CD14-positive monocyte (primary cell): ENCODE results near the gene CDKL5. TPM values are rescaled to one million over a fixed set of nuclear protein-coding genes. Genes with fewer than 3 reads are reported as not detected.

Source experiments
- DNase-seq, 3 donors: peaks; one replicate each; pipeline ENCODE4 v3.0.0-alpha.2; 2011 to 2022
- H2AFZ ChIP-seq: 2 replicates; pipeline ENCODE4 v1.6.0; 2012; ENCODE audit warnings: mild to moderate bottlenecking, low read depth, low read length, inconsistent platforms; ENCODE audit not compliant: insufficient read depth, poor library complexity, severe bottlenecking
- H3K27ac ChIP-seq, 2 donors: 1 replicate in 1 of 2; 2 replicates in 1 of 2; pipeline ENCODE4 v1.5.1; 2012 to 2013; ENCODE audit warnings: low read length in 2 of 2, control low read depth in 1 of 2, inconsistent platforms in 1 of 2, low read depth in 1 of 2, mild to moderate bottlenecking in 1 of 2
- H3K27me3 ChIP-seq, 2 donors: one replicate each; pipeline versions ENCODE4 v1.6.0 to v1.6.1; 2011 to 2013; ENCODE audit warnings: low read length in 2 of 2; ENCODE audit not compliant: control insufficient read depth in 2 of 2, insufficient read depth in 2 of 2
- H3K36me3 ChIP-seq, 2 donors: replicated peaks in 1 of 2; 1 replicate in 1 of 2; 2 replicates in 1 of 2; pipeline versions ENCODE4 v1.5.1 to v1.6.1; 2012 to 2013; ENCODE audit warnings: low read length in 2 of 2, control low read depth in 1 of 2, inconsistent platforms in 1 of 2, mild to moderate bottlenecking in 1 of 2; ENCODE audit not compliant: insufficient read depth in 2 of 2, control insufficient read depth in 1 of 2
- H3K4me1 ChIP-seq, 2 donors: 1 replicate in 1 of 2; 2 replicates in 1 of 2; pipeline versions ENCODE4 v1.5.1 to v1.6.1; 2012 to 2013; ENCODE audit warnings: low read length in 2 of 2, control low read depth in 1 of 2, inconsistent platforms in 1 of 2, mild to moderate bottlenecking in 1 of 2, moderate library complexity in 1 of 2; ENCODE audit not compliant: insufficient read depth in 2 of 2, control insufficient read depth in 1 of 2
- H3K4me2 ChIP-seq: replicated peaks from 2 replicates; pipeline ENCODE3; 2012; ENCODE audit warnings: low read length, moderate library complexity, mild to moderate bottlenecking; ENCODE audit not compliant: poor library complexity, severe bottlenecking; ENCODE audit errors: extremely low read depth
- H3K4me3 ChIP-seq, 3 experiments: fragments of 200-600 bp in 1 of 3; sonication (generic) in 1 of 3; replicated peaks in 1 of 3; 1 replicate in 2 of 3; 2 replicates in 1 of 3; pipeline ENCODE4 v1.5.1; 2011 to 2013; ENCODE audit warnings: low read length in 3 of 3, mild to moderate bottlenecking in 3 of 3, control low read depth in 2 of 3, low read depth in 2 of 3, inconsistent platforms in 1 of 3, moderate library complexity in 1 of 3
- H3K79me2 ChIP-seq: 2 replicates; pipeline ENCODE4 v1.6.0; 2012; ENCODE audit warnings: mild to moderate bottlenecking, control low read depth, inconsistent platforms, low read length, moderate library complexity; ENCODE audit not compliant: insufficient read depth
- H3K9ac ChIP-seq: 2 replicates; pipeline ENCODE4 v1.6.0; 2017; ENCODE audit warnings: low read length, mild to moderate bottlenecking; ENCODE audit not compliant: insufficient read depth, poor library complexity, severe bottlenecking
- H3K9me3 ChIP-seq, 2 donors: replicated peaks in 1 of 2; 1 replicate in 1 of 2; 2 replicates in 1 of 2; pipeline versions ENCODE4 v1.5.1 to v1.6.1; 2012 to 2013; ENCODE audit warnings: low read length in 2 of 2, control low read depth in 1 of 2; ENCODE audit not compliant: control insufficient read depth in 1 of 2, insufficient read depth in 1 of 2
- H4K20me1 ChIP-seq: 2 replicates; pipeline ENCODE4 v1.6.0; 2012; ENCODE audit warnings: mild to moderate bottlenecking, low read length, control low read depth, moderate library complexity; ENCODE audit not compliant: insufficient read depth
- H3K27ac Mint-ChIP-seq, 7 donors: one replicate each; pipeline ENCODE4 v1.8.0; 2020; ENCODE audit warnings: mild to moderate bottlenecking in 7 of 7, mixed read lengths in 7 of 7, moderate library complexity in 6 of 7, inconsistent platforms in 2 of 7
- H3K27me3 Mint-ChIP-seq, 3 donors: one replicate each; pipeline ENCODE4 v1.8.0; 2021 to 2022; ENCODE audit warnings: low read depth in 3 of 3, mild to moderate bottlenecking in 3 of 3, mixed read lengths in 3 of 3, moderate library complexity in 3 of 3, inconsistent platforms in 1 of 3
- H3K36me3 Mint-ChIP-seq, 2 donors: one replicate each; pipeline ENCODE4 v1.8.0; 2020; ENCODE audit warnings: mixed read lengths in 2 of 2, inconsistent platforms in 1 of 2, mild to moderate bottlenecking in 1 of 2
- H3K4me1 Mint-ChIP-seq: one replicate; pipeline ENCODE4 v1.8.0; 2020; ENCODE audit warnings: mild to moderate bottlenecking, mixed read lengths
- H3K4me3 Mint-ChIP-seq, 2 donors: one replicate each; pipeline ENCODE4 v1.8.0; 2020; ENCODE audit warnings: mild to moderate bottlenecking in 2 of 2, mixed read lengths in 2 of 2, moderate library complexity in 1 of 2
- H3K9me3 Mint-ChIP-seq, 7 donors: one replicate each; pipeline ENCODE4 v1.8.0; 2020 to 2022; ENCODE audit warnings: mixed read lengths in 7 of 7, mild to moderate bottlenecking in 6 of 7, moderate library complexity in 6 of 7, inconsistent platforms in 2 of 7
- CTCF ChIP-seq: fragments of 200-600 bp; IDR thresholded peaks from one replicate; pipeline ENCODE4 v1.8.0; 2022; ENCODE audit warnings: antibody characterized with exemption, mild to moderate bottlenecking
- WGBS: methylation state at CpG from one replicate; pipeline ENCODE4 v1.1.5; 2013; ENCODE audit warnings: missing lambda C conversion rate; ENCODE audit not compliant: insufficient coverage; 5-methylcytosine and 5-hydroxymethylcytosine counted together
- intact Hi-C, 2 donors: fragments of 100-400 bp; cut with micrococcal nuclease; formaldehyde crosslinking; loops; one replicate each; pipeline versions ENCODE4 v1.15.0 to v1.15.1; 2023
- polyA plus RNA-seq, 3 donors: library from polyadenylated mRNA; depleted of rRNA in 1 of 3; unstranded in 2 of 3; stranded (reverse) in 1 of 3; fragments of 300-500 nt in 2 of 3; fragments of >200 nt in 1 of 3; fragmentation: Illumina TruSeq in 2 of 3; gene quantifications; 1 replicate in 2 of 3; 2 replicates in 1 of 3; pipeline ENCODE4 v1.2.3, GENCODE V29; 2012 to 2021

The CDKL5 gene
- polyA plus RNA-seq, 3 donors = 0.54 to 3.6 (median 1.4) TPM

GRCh38 chrX:18649498-18649951 lies 224.1 kb downstream of the CDKL5 start:
- intact Hi-C loops = no loop called here
- Mint-ChIP-seq H3K4me3 (no peak overlapping the region), H3K27ac (no peak overlapping the region)

GRCh38 chrX:18650662-18651061 lies 225.3 kb downstream of the CDKL5 start:
- H3K36me3 Mint-ChIP-seq = no peaks in the 10 kb centered on the region
- H3K27ac Mint-ChIP-seq = peak overlapping the region in 1 of 7 donors; percentile 41
- DNase-seq = no peak
- no peaks in the 10 kb centered on the region for H3K36me3 ChIP-seq
- H2AFZ ChIP-seq = no peak overlapping the region
- peaks cover 13 to 16% of the 10 kb centered on the region in 2 donors for H3K4me1 ChIP-seq
- no peak overlapping the region for H3K4me2 ChIP-seq
- peak overlapping the region in 1 of 2 donors; percentile 24 for H3K4me3 Mint-ChIP-seq
- H3K9me3 Mint-ChIP-seq = peaks cover 0 to 3% (median 0%) of the 10 kb centered on the region in 7 donors
- TF ChIP-seq CTCF = no peak
- H4K20me1 ChIP-seq = no peaks in the 10 kb centered on the region
- H3K4me1 Mint-ChIP-seq = peaks cover 14% of the 10 kb centered on the region
- H3K79me2 ChIP-seq = no peaks in the 10 kb centered on the region
- H3K27me3 Mint-ChIP-seq = peaks cover 0 to 9% (median 2%) of the 10 kb centered on the region in 3 donors
- WGBS = 97% methylated on average over 5 of the region's 6 CpGs
- H3K4me3 ChIP-seq = no peak overlapping the region
- intact Hi-C loops = no loop called here
- H3K27me3 ChIP-seq = no peaks in the 10 kb centered on the region
- H3K9me3 ChIP-seq = no peaks in the 10 kb centered on the region
- no peak overlapping the region for H3K27ac ChIP-seq
- H3K9ac ChIP-seq = no peak overlapping the region

More at GRCh38 chrX:18649498-18649951, 224.1 kb downstream of the CDKL5 start:
- Mint-ChIP-seq H3K27me3 (peaks cover 2 to 10% (median 6%) of the 10 kb centered on the region in 3 donors), H3K4me1 (peaks cover 14% of the 10 kb centered on the region), H3K9me3 (peaks cover 0 to 4% (median 0%) of the 10 kb centered on the region in 7 donors), H3K36me3 (no peaks in the 10 kb centered on the region)
- H3K4me1 ChIP-seq = peaks cover 13 to 16% of the 10 kb centered on the region in 2 donors
- no peaks in the 10 kb centered on the region for H4K20me1 ChIP-seq
- no peaks in the 10 kb centered on the region for H3K36me3 ChIP-seq
- no peaks in the 10 kb centered on the region for H3K27me3 ChIP-seq
- no peak overlapping the region for H3K9ac ChIP-seq
- H3K4me2 ChIP-seq = no peak overlapping the region
- H3K9me3 ChIP-seq = no peaks in the 10 kb centered on the region
- WGBS = no CpG with 5 or more reads among the region's 9 CpGs
- no peak overlapping the region for H2AFZ ChIP-seq
- no peak for TF ChIP-seq CTCF
- no peak overlapping the region for H3K4me3 ChIP-seq
- DNase-seq = no peak
- H3K79me2 ChIP-seq = no peaks in the 10 kb centered on the region
- no peak overlapping the region for H3K27ac ChIP-seq
